H1 (cell line): ENCODE measurements around the gene KDM8. TPM values are rescaled to one million over a fixed set of nuclear protein-coding genes. Genes with fewer than 3 reads are reported as not detected.

Experiments
- CTCF ChIA-PET: fragments of 300-600 bp; sonication (Branson Sonifier 250); formaldehyde crosslinking; loops from one replicate; lab custom pipeline; 2021; ENCODE audit not compliant: partially characterized antibody; lab: Charles Lee
- POLR2A ChIA-PET: fragments of 300-600 bp; sonication (Branson Sonifier 250); formaldehyde crosslinking; loops from one replicate; lab custom pipeline; 2021; ENCODE audit warnings: inconsistent platforms; ENCODE audit not compliant: partially characterized antibody; lab: Charles Lee
- DNase-seq, 2 experiments: peaks; one replicate each; pipeline versions ENCODE4 v3.0.0 to v3.0.0-alpha.2; 2010 to 2022; ENCODE audit warnings: low spot score in 2 of 2, low read depth in 1 of 2, mixed read lengths in 1 of 2
- FAIRE-seq: peaks from 2 replicates; lab custom pipeline; 2011; peaks lifted over from hg19 to GRCh38; lab: Jason Lieb, UNC
- H2AFZ ChIP-seq: 2 replicates; pipeline ENCODE4 v1.8.1; 2012; ENCODE audit warnings: low read length, inconsistent platforms
- H2AK5ac ChIP-seq: 2 replicates; pipeline ENCODE4 v1.6.1; 2013; ENCODE audit warnings: low read depth, low read length
- H2BK120ac ChIP-seq: replicated peaks from 2 replicates; pipeline ENCODE3; 2013; ENCODE audit warnings: low read depth, low read length, inconsistent platforms
- H2BK12ac ChIP-seq: 2 replicates; pipeline ENCODE4 v1.6.1; 2013; ENCODE audit warnings: low read depth, low read length
- H2BK15ac ChIP-seq: 2 replicates; pipeline ENCODE4 v1.6.1; 2013; ENCODE audit warnings: low read length
- H2BK20ac ChIP-seq: 2 replicates; pipeline ENCODE4 v1.6.1; 2013; ENCODE audit warnings: low read length
- H2BK5ac ChIP-seq: 2 replicates; pipeline ENCODE4 v1.6.1; 2013; ENCODE audit warnings: low read depth, low read length
- H3K14ac ChIP-seq: 2 replicates; pipeline ENCODE4 v1.6.1; 2013; ENCODE audit warnings: inconsistent platforms; ENCODE audit not compliant: insufficient read length
- H3K18ac ChIP-seq: 2 replicates; pipeline ENCODE4 v1.6.1; 2013; ENCODE audit warnings: low read length; ENCODE audit errors: extremely low read depth
- H3K23ac ChIP-seq: 2 replicates; pipeline ENCODE4 v1.6.1; 2013; ENCODE audit warnings: inconsistent platforms; ENCODE audit not compliant: insufficient read length
- H3K23me2 ChIP-seq: 2 replicates; pipeline ENCODE4 v1.6.1; 2013; ENCODE audit warnings: low read depth, low read length
- H3K27ac ChIP-seq: 2 replicates; pipeline ENCODE4 v1.6.1; 2011; ENCODE audit warnings: low read depth, low read length, inconsistent platforms
- H3K27me3 ChIP-seq, 4 experiments: replicated peaks in 1 of 4; 1 replicate in 1 of 4; 2 replicates in 3 of 4; pipeline versions ENCODE4 v1.6.1 to v1.8.1; 2011 to 2013; ENCODE audit warnings: low read length in 3 of 4, mild to moderate bottlenecking in 3 of 4, inconsistent platforms in 2 of 4, mixed read lengths in 2 of 4, moderate library complexity in 1 of 4; ENCODE audit not compliant: control insufficient read depth in 3 of 4, insufficient read depth in 3 of 4; ENCODE audit errors: extremely low read depth in 1 of 4
- H3K36me3 ChIP-seq, 4 experiments: 2 replicates each; pipeline versions ENCODE4 v1.6.1 to v1.8.1; 2011 to 2013; ENCODE audit warnings: mild to moderate bottlenecking in 4 of 4, low read length in 3 of 4, moderate library complexity in 2 of 4, control low read depth in 1 of 4, inconsistent platforms in 1 of 4; ENCODE audit not compliant: insufficient read depth in 4 of 4, control insufficient read depth in 2 of 4
- H3K4ac ChIP-seq: replicated peaks from 2 replicates; pipeline ENCODE3; 2013; ENCODE audit warnings: low read length, low read depth, mixed read lengths, inconsistent platforms; ENCODE audit not compliant: insufficient read length
- H3K4me1 ChIP-seq, 4 experiments: replicated peaks in 1 of 4; 1 replicate in 1 of 4; 2 replicates in 3 of 4; pipeline versions ENCODE4 v1.6.1 to v1.8.1; 2011 to 2013; ENCODE audit warnings: low read length in 3 of 4, inconsistent platforms in 2 of 4, mixed read lengths in 1 of 4; ENCODE audit not compliant: insufficient read depth in 4 of 4, control insufficient read depth in 3 of 4
- H3K4me2 ChIP-seq, 2 experiments: 2 replicates each; pipeline versions ENCODE4 v1.6.1 to v1.8.1; 2011 to 2013; ENCODE audit warnings: low read depth in 2 of 2, low read length in 2 of 2, control low read depth in 1 of 2, inconsistent platforms in 1 of 2, mild to moderate bottlenecking in 1 of 2; ENCODE audit not compliant: insufficient read depth in 1 of 2
- H3K4me3 ChIP-seq, 4 experiments: fragments of 200-600, 300-600 bp in 1 of 4; sonication (generic), shearing (Covaris generic), sonication (Bioruptor Twin) in 1 of 4; 2 replicates each; pipeline versions ENCODE4 v1.5.1 to v1.8.1; 2011 to 2016; ENCODE audit warnings: low read length in 4 of 4, low read depth in 3 of 4, control low read depth in 2 of 4, inconsistent platforms in 2 of 4, mild to moderate bottlenecking in 2 of 4, mixed read lengths in 1 of 4, moderate library complexity in 1 of 4; ENCODE audit not compliant: insufficient read depth in 2 of 4; ENCODE audit errors: extremely low read depth in 1 of 4
- H3K56ac ChIP-seq: replicated peaks from 2 replicates; pipeline ENCODE3; 2013; ENCODE audit warnings: low read depth, mild to moderate bottlenecking, mixed read lengths, low read length, inconsistent platforms; ENCODE audit not compliant: insufficient read length
- H3K79me1 ChIP-seq: 2 replicates; pipeline ENCODE4 v1.6.1; 2013; ENCODE audit warnings: low read depth, low read length, control low read depth
- H3K79me2 ChIP-seq, 2 experiments: 2 replicates each; pipeline versions ENCODE4 v1.6.1 to v1.8.1; 2012 to 2013; ENCODE audit warnings: low read length in 2 of 2, mild to moderate bottlenecking in 2 of 2, inconsistent platforms in 1 of 2; ENCODE audit not compliant: insufficient read depth in 2 of 2, control insufficient read depth in 1 of 2
- H3K9ac ChIP-seq, 4 experiments: replicated peaks in 1 of 4; 1 replicate in 1 of 4; 2 replicates in 3 of 4; pipeline versions ENCODE4 v1.6.1 to v1.8.1; 2011 to 2013; ENCODE audit warnings: low read depth in 3 of 4, low read length in 3 of 4, control low read depth in 2 of 4, mild to moderate bottlenecking in 2 of 4, moderate library complexity in 2 of 4, inconsistent platforms in 1 of 4; ENCODE audit errors: extremely low read depth in 1 of 4
- H3K9me3 ChIP-seq, 2 experiments: 2 replicates each; pipeline versions ENCODE4 v1.6.1 to v1.8.1; 2012 to 2013; ENCODE audit warnings: mild to moderate bottlenecking in 2 of 2, moderate library complexity in 2 of 2, control low read depth in 1 of 2, inconsistent platforms in 1 of 2, low read depth in 1 of 2, low read length in 1 of 2, mixed read lengths in 1 of 2; ENCODE audit not compliant: insufficient read depth in 2 of 2
- H4K20me1 ChIP-seq, 2 experiments: replicated peaks in 1 of 2; 2 replicates each; pipeline versions ENCODE3 to v1.8.1; 2011 to 2013; ENCODE audit warnings: inconsistent platforms in 2 of 2, low read length in 2 of 2, mild to moderate bottlenecking in 1 of 2; ENCODE audit not compliant: insufficient read depth in 2 of 2, control insufficient read depth in 1 of 2
- H4K5ac ChIP-seq: 2 replicates; pipeline ENCODE4 v1.6.1; 2013; ENCODE audit warnings: low read length, low read depth, mixed read lengths, inconsistent platforms; ENCODE audit not compliant: insufficient read length
- H4K8ac ChIP-seq: 2 replicates; pipeline ENCODE4 v1.8.0; 2013; ENCODE audit warnings: mild to moderate bottlenecking, moderate library complexity, low read length, inconsistent platforms; ENCODE audit not compliant: insufficient read depth; ENCODE audit errors: extremely low read depth
- H4K91ac ChIP-seq: replicated peaks from 2 replicates; pipeline ENCODE3; 2013; ENCODE audit warnings: low read length, mixed read lengths, inconsistent platforms; ENCODE audit not compliant: insufficient read length
- ASH2L ChIP-seq: fragments of 200-600, 300-600 bp; sonication (generic); IDR thresholded peaks from one replicate; pipeline ENCODE4 v1.7.1; 2017; ENCODE audit warnings: low read length
- CEBPB ChIP-seq: IDR thresholded peaks from 2 replicates; pipeline ENCODE4 v1.6.1; 2012; ENCODE audit warnings: low read depth, low read length
- FOSL1 ChIP-seq: IDR thresholded peaks from 2 replicates; pipeline ENCODE4 v1.6.1; 2011; ENCODE audit warnings: mild to moderate bottlenecking, low read depth, low read length, moderate library complexity; ENCODE audit not compliant: insufficient read depth
- GABPA ChIP-seq: IDR thresholded peaks from 2 replicates; pipeline ENCODE4 v1.6.1; 2011; ENCODE audit warnings: mild to moderate bottlenecking, low read length, moderate library complexity, borderline replicate concordance; ENCODE audit not compliant: insufficient read depth
- GTF2F1 ChIP-seq: IDR thresholded peaks from 2 replicates; pipeline ENCODE4 v1.6.1; 2012; ENCODE audit warnings: low read depth, low read length, improper control_type of control experiment, borderline replicate concordance
- JUN ChIP-seq: IDR thresholded peaks from 2 replicates; pipeline ENCODE4 v1.6.1; 2011; ENCODE audit warnings: low read depth, mild to moderate bottlenecking, improper control_type of control experiment, low read length
- KDM1A ChIP-seq: fragments of 200-600, 300-600 bp; sonication (generic); IDR thresholded peaks from 2 replicates; pipeline ENCODE4 v1.7.1; 2016; ENCODE audit warnings: mild to moderate bottlenecking, low read length, borderline replicate concordance
- RBBP5 ChIP-seq: IDR thresholded peaks from 2 replicates; pipeline ENCODE4 v1.7.1; 2012; ENCODE audit warnings: low read depth, mild to moderate bottlenecking, inconsistent platforms, low read length, moderate library complexity, borderline replicate concordance
- RNF2 ChIP-seq: fragments of 200-900, 300-1000 bp; sonication (generic); IDR thresholded peaks from 2 replicates; pipeline ENCODE4 v1.7.1; 2016; ENCODE audit warnings: borderline replicate concordance, low read depth, mild to moderate bottlenecking, antibody characterized with exemption, low read length; ENCODE audit not compliant: poor library complexity, severe bottlenecking; ENCODE audit errors: missing control alignments
- SRF ChIP-seq: IDR thresholded peaks from 2 replicates; pipeline ENCODE4 v1.6.1; 2011; ENCODE audit warnings: mild to moderate bottlenecking, low read depth, low read length, moderate library complexity
- TAF1 ChIP-seq: IDR thresholded peaks from 2 replicates; pipeline ENCODE4 v1.6.1; 2011; ENCODE audit warnings: mild to moderate bottlenecking, low read depth, low read length
- ZNF274 ChIP-seq: IDR thresholded peaks from 2 replicates; pipeline ENCODE4 v1.7.0; 2012; ENCODE audit warnings: low read length, borderline replicate concordance; ENCODE audit errors: extremely low read depth
- WGBS, 2 experiments: shearing (Covaris generic) in 1 of 2; methylation state at CpG; one replicate each; pipeline versions ENCODE4 v1.1.6 to v1.1.7; 2013 to 2015; ENCODE audit warnings: low lambda C conversion rate in 2 of 2, mixed read lengths in 2 of 2, inconsistent platforms in 1 of 2, low coverage in 1 of 2, missing lambda C conversion rate in 1 of 2; ENCODE audit not compliant: insufficient replicate concordance in 2 of 2, insufficient coverage in 1 of 2, insufficient read length in 1 of 2; ENCODE audit errors: extremely low coverage in 1 of 2, missing lambda C conversion rate in 1 of 2; 5-methylcytosine and 5-hydroxymethylcytosine counted together
- polyA plus RNA-seq, 7 experiments: library from polyadenylated mRNA; depleted of rRNA in 3 of 7; stranded (reverse) in 5 of 7; unstranded in 2 of 7; fragments of >200 nt in 5 of 7; fragments of 200-250 nt in 2 of 7; gene quantifications; 1 replicate in 5 of 7; 2 replicates in 1 of 7; 4 replicates in 1 of 7; pipeline versions ENCODE4 v1.2.1 to v1.2.3, GENCODE V29; 2011 to 2013; ENCODE audit warnings: missing spikeins in 2 of 7, mixed read lengths in 2 of 7
- total RNA-seq: library from RNA; stranded (reverse); fragmentation: NEBNext Ultra II Directional; extraction: Animal tissue kit (Norgen Biotek cat#: 25700); gene quantifications from 2 replicates; pipeline ENCODE4 v1.2.1, GENCODE V29; 2021

Gene KDM8
- total and polyA plus RNA-seq, 2 of the 8 experiments (the other 6 are each of a cell fraction or from before 2014, with no cell fraction given) = 10.3 to 12.8 TPM

GRCh38 chr16:27220120-27220519 is 16.8 kb downstream of the KDM8 start:
- DNase-seq (no peak), FAIRE-seq (no peak)
- H2BK15ac ChIP-seq = no peak overlapping the region
- H2BK120ac ChIP-seq = no peak overlapping the region
- no peaks in the 10 kb centered on the region for H3K27me3 ChIP-seq
- H3K9me3 ChIP-seq = no peaks in the 10 kb centered on the region
- no peak overlapping the region for H3K14ac ChIP-seq
- no peak overlapping the region for H3K23ac ChIP-seq
- ChIA-PET POLR2A (interaction anchor here (2.2 kb wide), 1 partner anchor 16 kb away, joined by 6 read pairs; no protein-coding TSS in a partner anchor), CTCF (interaction anchor here (1.0 to 3.2 kb wide), 4 partner anchors 10 to 148 kb away, joined by 3 to 17 read pairs (median 3); no protein-coding TSS in a partner anchor)
- H4K20me1 ChIP-seq = no peaks in the 10 kb centered on the region
- no peak overlapping the region for H3K9ac ChIP-seq
- H3K4me1 ChIP-seq = no peaks in the 10 kb centered on the region
- H3K4ac ChIP-seq = no peak overlapping the region
- H4K5ac ChIP-seq = no peak overlapping the region
- H3K18ac ChIP-seq = no peak overlapping the region
- H2AK5ac ChIP-seq = no peak overlapping the region
- H3K56ac ChIP-seq = no peak overlapping the region
- no peaks in the 10 kb centered on the region for H3K79me2 ChIP-seq
- H3K27ac ChIP-seq = no peak overlapping the region
- no peak overlapping the region for H2BK20ac ChIP-seq
- WGBS, 2 experiments = 96% methylated on average over 7 of the region's 9 CpGs; no CpG with 5 or more reads in 1 of the 2 experiments
- H3K23me2 ChIP-seq = no peaks in the 10 kb centered on the region
- H3K79me1 ChIP-seq = 0 out of 2 replicates have a peak, but pooled peaks cover 3% of the 10 kb centered on the region
- H3K36me3 ChIP-seq = no peaks in the 10 kb centered on the region
- TF ChIP-seq RBBP5 = no peak
- no peak for TF ChIP-seq FOSL1
- TF ChIP-seq GABPA = no peak
- TF ChIP-seq ASH2L = no peak
- no peak for TF ChIP-seq JUN
- no peak for TF ChIP-seq KDM1A
- TF ChIP-seq SRF = no peak
- TF ChIP-seq RNF2 = no peak
- TF ChIP-seq CEBPB = no peak
- TF ChIP-seq ZNF274 = no peak
- TF ChIP-seq GTF2F1 = no peak
- no peak for TF ChIP-seq TAF1
- H4K91ac ChIP-seq = no peak overlapping the region
- H2BK12ac ChIP-seq = no peak overlapping the region
- H2BK5ac ChIP-seq = no peak overlapping the region
- no peak overlapping the region for H3K4me3 ChIP-seq
- H3K4me2 ChIP-seq = no peak overlapping the region
- H4K8ac ChIP-seq = no peak overlapping the region
- H2AFZ ChIP-seq = no peak overlapping the region
